NCI-H1105 treated with DMSO at 0.1 percent for 48 hours (cell line): ENCODE results near the gene RCN1.
A peak's percentile ranks its signal among the peaks of the same experiment; 100 is the strongest.
"Not testable (repeated sequence)": the region's sequence is repeated elsewhere in the genome, so short reads cannot be mapped to it uniquely, and the experiment has no call there.

ENCODE experiments used
- DNase-seq: peaks from one replicate; lab custom pipeline; 2025; lab: John Stamatoyannopoulos, UW

The RCN1 gene

GRCh38 chr11:32090545-32091370, at the start of gene RCN1:
TSS of gene RCN1 (plus strand) at chr11:32091074. CDS start at chr11:32091197, 123 bp downstream.
- peak; percentile 71 for DNase-seq

- no peak for DNase-seq
Observed at GRCh38 chr11:32043737-32044136, 47.1 kb upstream of the RCN1 start.

- peak; percentile 11 for DNase-seq
Observed at GRCh38 chr11:32044158-32044863, 46.6 kb upstream of the RCN1 start.

GRCh38 chr11:32045456-32045855, 45.4 kb upstream of the RCN1 start:
- no peak for DNase-seq

- DNase-seq = peak; percentile 25
Observed at GRCh38 chr11:32050264-32050663, 40.6 kb upstream of the RCN1 start.

GRCh38 chr11:32052215-32052614, 38.7 kb upstream of the RCN1 start:
- peak; percentile 37 for DNase-seq

GRCh38 chr11:32053151-32053888, 37.6 kb upstream of the RCN1 start:
- DNase-seq = no peak

GRCh38 chr11:32055861-32056260, 35.0 kb upstream of the RCN1 start:
- no peak for DNase-seq

GRCh38 chr11:32056438-32056837, 34.4 kb upstream of the RCN1 start:
- no peak for DNase-seq

GRCh38 chr11:32059686-32060462, 31.0 kb upstream of the RCN1 start:
- DNase-seq = no peak

- DNase-seq = no peak
Observed at GRCh38 chr11:32062540-32062939, 28.3 kb upstream of the RCN1 start.

- not testable (repeated sequence) for DNase-seq
Observed at GRCh38 chr11:32063031-32063430, 27.8 kb upstream of the RCN1 start.

- no peak for DNase-seq
Observed at GRCh38 chr11:32065865-32066629, 24.8 kb upstream of the RCN1 start.

- no peak for DNase-seq
Observed at GRCh38 chr11:32068134-32068870, 22.6 kb upstream of the RCN1 start.

GRCh38 chr11:32069361-32070058, 21.4 kb upstream of the RCN1 start:
- DNase-seq = no peak

- DNase-seq = no peak
Observed at GRCh38 chr11:32070692-32071091, 20.2 kb upstream of the RCN1 start.

- no peak for DNase-seq
Observed at GRCh38 chr11:32071811-32072210, 19.1 kb upstream of the RCN1 start.

GRCh38 chr11:32072872-32073643, 17.8 kb upstream of the RCN1 start:
- no peak for DNase-seq

- no peak for DNase-seq
Observed at GRCh38 chr11:32073644-32074026, 17.2 kb upstream of the RCN1 start.
